Stimulated activated CD4-positive, alpha-beta T cell treated with anti-CD3 and anti-CD28 coated beads, Interleukin-1b, Interleukin-23, amount 100 ng/mL, for 4 hours (primary cell): ENCODE data around the gene CYP24A1.

Experiments used
- DNase-seq, 2 donors: peaks; one replicate each; pipeline ENCODE4 v3.0.0-alpha.2; 2020; ENCODE audit warnings: low read depth in 2 of 2

CYP24A1 gene

GRCh38 chr20:54203281-54203680 lies 29.5 kb upstream of the CYP24A1 start:
- no peak for DNase-seq

GRCh38 chr20:54201268-54201846 lies 27.6 kb upstream of the CYP24A1 start:
- no peak for DNase-seq

- no peak for DNase-seq
Observed at GRCh38 chr20:54200487-54201267, 26.9 kb upstream of the CYP24A1 start.

- DNase-seq = peak; percentile 60 to 61
Observed at GRCh38 chr20:54199721-54200176, 26.0 kb upstream of the CYP24A1 start.

- no peak for DNase-seq
Observed at GRCh38 chr20:54199283-54199682, 25.5 kb upstream of the CYP24A1 start.

GRCh38 chr20:54197621-54198604 lies 24.1 kb upstream of the CYP24A1 start:
- no peak for DNase-seq

GRCh38 chr20:54195483-54196472 lies 22.0 kb upstream of the CYP24A1 start:
- no peak for DNase-seq

- DNase-seq = no peak
Observed at GRCh38 chr20:54194724-54195438, 21.1 kb upstream of the CYP24A1 start.

- no peak for DNase-seq
Observed at GRCh38 chr20:54193817-54194216, 20.0 kb upstream of the CYP24A1 start.

- no peak for DNase-seq
Observed at GRCh38 chr20:54190217-54190616, 16.4 kb upstream of the CYP24A1 start.

GRCh38 chr20:54189630-54190029 lies 15.8 kb upstream of the CYP24A1 start:
- no peak for DNase-seq

GRCh38 chr20:54188132-54188849 lies 14.5 kb upstream of the CYP24A1 start:
- no peak for DNase-seq

- DNase-seq = no peak
Observed at GRCh38 chr20:54184904-54185626, 11.3 kb upstream of the CYP24A1 start.

GRCh38 chr20:54184071-54184470 lies 10.3 kb upstream of the CYP24A1 start:
- no peak for DNase-seq

- no peak for DNase-seq
Observed at GRCh38 chr20:54180931-54181330, 7.1 kb upstream of the CYP24A1 start.

GRCh38 chr20:54179946-54180345 lies 6.2 kb upstream of the CYP24A1 start:
- DNase-seq = no peak

- no peak for DNase-seq
Observed at GRCh38 chr20:54178256-54178655, 4.5 kb upstream of the CYP24A1 start.

GRCh38 chr20:54177378-54177777 lies 3.6 kb upstream of the CYP24A1 start:
- DNase-seq = no peak

- DNase-seq = no peak
Observed at GRCh38 chr20:54176610-54177009, 2.8 kb upstream of the CYP24A1 start.
